RPMI8226 (cell line): Measurements from ENCODE around the gene UBE3A.
"Not testable (repeated sequence)": the region's sequence is repeated elsewhere in the genome, so short reads cannot be mapped to it uniquely, and the experiment has no call there.

ENCODE experiments used
- DNase-seq: peaks from one replicate; pipeline ENCODE4 v3.0.0-alpha.2; 2015

Gene UBE3A

GRCh38 chr15:25437777-25438600 lies 835 bp downstream of the UBE3A start:
- DNase-seq, result peak; percentile 65

GRCh38 chr15:25436707-25437106 lies 2.1 kb downstream of the UBE3A start:
- DNase-seq, result no peak

GRCh38 chr15:25435474-25436243 lies 3.2 kb downstream of the UBE3A start:
- no peak for DNase-seq

- no peak for DNase-seq
Observed at GRCh38 chr15:25433118-25433865, 5.5 kb downstream of the UBE3A start.

GRCh38 chr15:25431836-25432561 lies 6.8 kb downstream of the UBE3A start:
- DNase-seq, result no peak

- DNase-seq, result no peak
Observed at GRCh38 chr15:25427861-25428260, 11.0 kb downstream of the UBE3A start.

GRCh38 chr15:25426896-25427610 lies 11.8 kb downstream of the UBE3A start:
- no peak for DNase-seq

GRCh38 chr15:25424073-25424472 lies 14.8 kb downstream of the UBE3A start:
- no peak for DNase-seq

- DNase-seq, result no peak
Observed at GRCh38 chr15:25422021-25422420, 16.8 kb downstream of the UBE3A start.

- peak; percentile 50 for DNase-seq
Observed at GRCh38 chr15:25418202-25418601, 20.6 kb downstream of the UBE3A start.

GRCh38 chr15:25417604-25418003 lies 21.2 kb downstream of the UBE3A start:
- no peak for DNase-seq

- peak; percentile 64 for DNase-seq
Observed at GRCh38 chr15:25416693-25417092, 22.1 kb downstream of the UBE3A start.

- no peak for DNase-seq
Observed at GRCh38 chr15:25415707-25416106, 23.1 kb downstream of the UBE3A start.

GRCh38 chr15:25415217-25415616 lies 23.6 kb downstream of the UBE3A start:
- no peak for DNase-seq

GRCh38 chr15:25410649-25411048 lies 28.2 kb downstream of the UBE3A start:
- DNase-seq, result no peak

- not testable (repeated sequence) for DNase-seq
Observed at GRCh38 chr15:25409731-25410130, 29.1 kb downstream of the UBE3A start.

GRCh38 chr15:25408929-25409328 lies 29.9 kb downstream of the UBE3A start:
- no peak for DNase-seq

- DNase-seq, result peak; percentile 52
Observed at GRCh38 chr15:25408428-25408827, 30.4 kb downstream of the UBE3A start.

GRCh38 chr15:25407950-25408349 lies 30.9 kb downstream of the UBE3A start:
- no peak for DNase-seq

- no peak for DNase-seq
Observed at GRCh38 chr15:25406846-25407245, 32.0 kb downstream of the UBE3A start.

- no peak for DNase-seq
Observed at GRCh38 chr15:25406261-25406660, 32.6 kb downstream of the UBE3A start.

- DNase-seq, result peak; percentile 23
Observed at GRCh38 chr15:25403771-25404170, 35.1 kb downstream of the UBE3A start.
